ENCODE data around the gene CERKL. TPM values are rescaled to one million over a fixed set of nuclear protein-coding genes. Genes with fewer than 3 reads are reported as not detected.

The CERKL gene
- total and polyA plus RNA-seq, 2 of the 13 experiments (the other 11 are each of a cell fraction or from before 2014, with no cell fraction given), result not detected

DNA sequence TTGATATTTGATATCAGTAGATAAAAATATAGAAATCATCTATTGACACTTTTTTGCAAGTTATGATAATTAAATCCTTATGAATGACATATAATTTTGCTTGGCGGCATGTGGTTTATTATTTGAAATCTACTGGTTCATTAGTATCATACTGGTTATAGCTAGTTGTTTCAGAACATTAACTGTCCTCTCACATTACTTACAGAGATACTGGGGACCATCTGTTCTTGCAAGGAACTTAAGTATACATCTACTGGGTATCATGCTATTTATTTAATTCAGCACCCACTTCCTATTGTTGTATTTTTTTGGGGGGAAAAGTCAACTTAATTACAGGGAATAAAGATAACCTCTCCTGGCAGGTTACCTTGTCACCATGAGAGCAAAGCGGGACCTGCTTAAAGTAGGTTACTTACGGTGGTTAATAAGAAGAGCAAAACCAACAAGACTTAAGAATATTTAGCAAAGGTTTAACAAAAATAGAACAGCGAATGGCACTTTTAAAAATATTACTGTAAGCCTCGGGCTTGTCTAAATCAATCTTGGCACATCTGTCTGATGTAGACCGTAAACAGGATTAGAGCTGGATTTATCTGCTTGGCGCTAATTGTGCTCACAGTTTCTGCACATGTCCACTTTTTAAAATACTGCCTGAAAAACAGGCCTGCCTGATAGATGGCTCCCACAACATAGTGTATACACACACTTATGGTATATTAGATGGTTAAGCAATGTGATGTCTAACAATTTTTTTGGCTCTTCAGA, 41.8 kb downstream of the CERKL start:
- in situ Hi-C loops (cut with HindIII; ENCODE audit: extremely low pct_ligation_motif_present, low pct_unique_long_range_greater_than_20kb) (no loop called here), intact Hi-C loops (cut with micrococcal nuclease; ENCODE audit: unreplicated experiment) (no loop called here)
- FAIRE-seq (no peak), ATAC-seq (no peak), DNase-seq (ENCODE audit: low spot score) (no peak)
- Histone ChIP-seq H3K4me2 (ENCODE audit: low read depth, low read length) (no peak overlapping the region), H3K79me2 (ENCODE audit: insufficient read depth, low read length) (no peaks in the 10 kb centered on the region), H3K4me1 (ENCODE audit: insufficient read depth, low read length) (peaks cover 4% of the 10 kb centered on the region; the same call in 1 of the 2 replicates), H3K36me3 (replicated peaks in 1 of 2; ENCODE audit: control insufficient read depth in 1 of 2, insufficient read depth in 2 of 2, low read length in 2 of 2) (no peaks in the 10 kb centered on the region), H3K4me3 (replicated peaks in 1 of 3; ENCODE audit: insufficient read depth in 1 of 3, low read depth in 2 of 3, low read length in 3 of 3) (no peak overlapping the region), H3K27ac (ENCODE audit: extremely low read length, insufficient read depth, low read length) (no peak overlapping the region), H3K9ac (ENCODE audit: insufficient read depth, low read depth, low read length) (no peak overlapping the region), H4K20me1 (ENCODE audit: insufficient read depth, low read length) (no peaks in the 10 kb centered on the region), H3K27me3 (ENCODE audit: control insufficient read depth in 1 of 2, insufficient read depth in 2 of 2, low read length in 2 of 2) (no peaks in the 10 kb centered on the region), H3K9me3 (ENCODE audit: low read length) (no peaks in the 10 kb centered on the region), H2AFZ (ENCODE audit: low read length) (no peak overlapping the region)
- ChIA-PET CTCF (ENCODE audit: low intra/inter-chr PET ratio, low total read pairs) (no interaction called here), POLR2A (no interaction called here)
- no TSS peak for BruUV-seq (replicated peaks)
- WGBS (ENCODE audit: low lambda C conversion rate), result 50% methylated on average over 7 of the region's 7 CpGs
- TF ChIP-seq, protein P1, sequence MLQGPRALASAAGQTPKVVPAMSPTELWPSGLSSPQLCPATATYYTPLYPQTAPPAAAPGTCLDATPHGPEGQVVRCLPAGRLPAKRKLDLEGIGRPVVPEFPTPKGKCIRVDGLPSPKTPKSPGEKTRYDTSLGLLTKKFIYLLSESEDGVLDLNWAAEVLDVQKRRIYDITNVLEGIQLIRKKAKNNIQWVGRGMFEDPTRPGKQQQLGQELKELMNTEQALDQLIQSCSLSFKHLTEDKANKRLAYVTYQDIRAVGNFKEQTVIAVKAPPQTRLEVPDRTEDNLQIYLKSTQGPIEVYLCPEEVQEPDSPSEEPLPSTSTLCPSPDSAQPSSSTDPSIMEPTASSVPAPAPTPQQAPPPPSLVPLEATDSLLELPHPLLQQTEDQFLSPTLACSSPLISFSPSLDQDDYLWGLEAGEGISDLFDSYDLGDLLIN (CRISPR knock-in tag; IDR thresholded peaks at IDR 0.05; ENCODE audit: borderline replicate concordance), result no peak
- TF ChIP-seq ONECUT2 (CRISPR knock-in tag; IDR thresholded peaks at IDR 0.05) (no peak), ZBTB7A (CRISPR knock-in tag; IDR thresholded peaks at IDR 0.05) (no peak), ZNF619 (CRISPR knock-in tag; IDR thresholded peaks at IDR 0.05) (no peak), KLF9 (CRISPR knock-in tag; IDR thresholded peaks at IDR 0.05; ENCODE audit: low read depth) (no peak), GATA4 (IDR thresholded peaks at IDR 0.05; ENCODE audit: borderline replicate concordance, low read depth) (no peak), SETDB1 (CRISPR knock-in tag; IDR thresholded peaks at IDR 0.05; ENCODE audit: borderline replicate concordance) (no peak), ZNF138 (CRISPR knock-in tag; IDR thresholded peaks at IDR 0.05; ENCODE audit: low read depth) (no peak), BORCS8-MEF2B (CRISPR knock-in tag; IDR thresholded peaks at IDR 0.05) (no peak), SUZ12 (IDR thresholded peaks at IDR 0.05; ENCODE audit: low read depth, low read length) (no peak), YY1 (IDR thresholded peaks at IDR 0.05; ENCODE audit: insufficient read depth, insufficient replicate concordance, low read depth, low read length) (no peak), ZNF205 (CRISPR knock-in tag; IDR thresholded peaks at IDR 0.05) (no peak)
